CD14-positive monocyte (primary cell): ENCODE data around the gene PCSK7. TPM values are rescaled to one million over a fixed set of nuclear protein-coding genes. Genes with fewer than 3 reads are reported as not detected.
A peak's percentile ranks its signal among the peaks of the same experiment; 100 is the strongest.

Experiments
- DNase-seq, 3 donors: peaks; one replicate each; pipeline ENCODE4 v3.0.0-alpha.2; 2011 to 2022
- H2AFZ ChIP-seq: 2 replicates; pipeline ENCODE4 v1.6.0; 2012; ENCODE audit warnings: mild to moderate bottlenecking, low read depth, low read length, inconsistent platforms; ENCODE audit not compliant: insufficient read depth, poor library complexity, severe bottlenecking
- H3K27ac ChIP-seq, 2 donors: 1 replicate in 1 of 2; 2 replicates in 1 of 2; pipeline ENCODE4 v1.5.1; 2012 to 2013; ENCODE audit warnings: low read length in 2 of 2, control low read depth in 1 of 2, inconsistent platforms in 1 of 2, low read depth in 1 of 2, mild to moderate bottlenecking in 1 of 2
- H3K27me3 ChIP-seq, 2 donors: one replicate each; pipeline versions ENCODE4 v1.6.0 to v1.6.1; 2011 to 2013; ENCODE audit warnings: low read length in 2 of 2; ENCODE audit not compliant: control insufficient read depth in 2 of 2, insufficient read depth in 2 of 2
- H3K36me3 ChIP-seq, 2 donors: replicated peaks in 1 of 2; 1 replicate in 1 of 2; 2 replicates in 1 of 2; pipeline versions ENCODE4 v1.5.1 to v1.6.1; 2012 to 2013; ENCODE audit warnings: low read length in 2 of 2, control low read depth in 1 of 2, inconsistent platforms in 1 of 2, mild to moderate bottlenecking in 1 of 2; ENCODE audit not compliant: insufficient read depth in 2 of 2, control insufficient read depth in 1 of 2
- H3K4me1 ChIP-seq, 2 donors: 1 replicate in 1 of 2; 2 replicates in 1 of 2; pipeline versions ENCODE4 v1.5.1 to v1.6.1; 2012 to 2013; ENCODE audit warnings: low read length in 2 of 2, control low read depth in 1 of 2, inconsistent platforms in 1 of 2, mild to moderate bottlenecking in 1 of 2, moderate library complexity in 1 of 2; ENCODE audit not compliant: insufficient read depth in 2 of 2, control insufficient read depth in 1 of 2
- H3K4me2 ChIP-seq: replicated peaks from 2 replicates; pipeline ENCODE3; 2012; ENCODE audit warnings: low read length, moderate library complexity, mild to moderate bottlenecking; ENCODE audit not compliant: poor library complexity, severe bottlenecking; ENCODE audit errors: extremely low read depth
- H3K4me3 ChIP-seq, 3 experiments: fragments of 200-600 bp in 1 of 3; sonication (generic) in 1 of 3; replicated peaks in 1 of 3; 1 replicate in 2 of 3; 2 replicates in 1 of 3; pipeline ENCODE4 v1.5.1; 2011 to 2013; ENCODE audit warnings: low read length in 3 of 3, mild to moderate bottlenecking in 3 of 3, control low read depth in 2 of 3, low read depth in 2 of 3, inconsistent platforms in 1 of 3, moderate library complexity in 1 of 3
- H3K79me2 ChIP-seq: 2 replicates; pipeline ENCODE4 v1.6.0; 2012; ENCODE audit warnings: mild to moderate bottlenecking, control low read depth, inconsistent platforms, low read length, moderate library complexity; ENCODE audit not compliant: insufficient read depth
- H3K9ac ChIP-seq: 2 replicates; pipeline ENCODE4 v1.6.0; 2017; ENCODE audit warnings: low read length, mild to moderate bottlenecking; ENCODE audit not compliant: insufficient read depth, poor library complexity, severe bottlenecking
- H3K9me3 ChIP-seq, 2 donors: replicated peaks in 1 of 2; 1 replicate in 1 of 2; 2 replicates in 1 of 2; pipeline versions ENCODE4 v1.5.1 to v1.6.1; 2012 to 2013; ENCODE audit warnings: low read length in 2 of 2, control low read depth in 1 of 2; ENCODE audit not compliant: control insufficient read depth in 1 of 2, insufficient read depth in 1 of 2
- H4K20me1 ChIP-seq: 2 replicates; pipeline ENCODE4 v1.6.0; 2012; ENCODE audit warnings: mild to moderate bottlenecking, low read length, control low read depth, moderate library complexity; ENCODE audit not compliant: insufficient read depth
- H3K27ac Mint-ChIP-seq, 7 donors: one replicate each; pipeline ENCODE4 v1.8.0; 2020; ENCODE audit warnings: mild to moderate bottlenecking in 7 of 7, mixed read lengths in 7 of 7, moderate library complexity in 6 of 7, inconsistent platforms in 2 of 7
- H3K27me3 Mint-ChIP-seq, 3 donors: one replicate each; pipeline ENCODE4 v1.8.0; 2021 to 2022; ENCODE audit warnings: low read depth in 3 of 3, mild to moderate bottlenecking in 3 of 3, mixed read lengths in 3 of 3, moderate library complexity in 3 of 3, inconsistent platforms in 1 of 3
- H3K36me3 Mint-ChIP-seq, 2 donors: one replicate each; pipeline ENCODE4 v1.8.0; 2020; ENCODE audit warnings: mixed read lengths in 2 of 2, inconsistent platforms in 1 of 2, mild to moderate bottlenecking in 1 of 2
- H3K4me1 Mint-ChIP-seq: one replicate; pipeline ENCODE4 v1.8.0; 2020; ENCODE audit warnings: mild to moderate bottlenecking, mixed read lengths
- H3K4me3 Mint-ChIP-seq, 2 donors: one replicate each; pipeline ENCODE4 v1.8.0; 2020; ENCODE audit warnings: mild to moderate bottlenecking in 2 of 2, mixed read lengths in 2 of 2, moderate library complexity in 1 of 2
- H3K9me3 Mint-ChIP-seq, 7 donors: one replicate each; pipeline ENCODE4 v1.8.0; 2020 to 2022; ENCODE audit warnings: mixed read lengths in 7 of 7, mild to moderate bottlenecking in 6 of 7, moderate library complexity in 6 of 7, inconsistent platforms in 2 of 7
- WGBS: methylation state at CpG from one replicate; pipeline ENCODE4 v1.1.5; 2013; ENCODE audit warnings: missing lambda C conversion rate; ENCODE audit not compliant: insufficient coverage; 5-methylcytosine and 5-hydroxymethylcytosine counted together
- intact Hi-C, 2 donors: fragments of 100-400 bp; cut with micrococcal nuclease; formaldehyde crosslinking; loops; one replicate each; pipeline versions ENCODE4 v1.15.0 to v1.15.1; 2023
- polyA plus RNA-seq, 3 donors: library from polyadenylated mRNA; depleted of rRNA in 1 of 3; unstranded in 2 of 3; stranded (reverse) in 1 of 3; fragments of 300-500 nt in 2 of 3; fragments of >200 nt in 1 of 3; fragmentation: Illumina TruSeq in 2 of 3; gene quantifications; 1 replicate in 2 of 3; 2 replicates in 1 of 3; pipeline ENCODE4 v1.2.3, GENCODE V29; 2012 to 2021
- TF ChIP-seq, protein P1 (sequence below): fragments of 200-600 bp; IDR thresholded peaks from one replicate; pipeline ENCODE4 v1.8.0; 2022; ENCODE audit warnings: antibody characterized with exemption, mild to moderate bottlenecking

The PCSK7 gene
- polyA plus RNA-seq, 3 donors, result 6.1 to 93.8 (median 9.5) TPM

DNA sequence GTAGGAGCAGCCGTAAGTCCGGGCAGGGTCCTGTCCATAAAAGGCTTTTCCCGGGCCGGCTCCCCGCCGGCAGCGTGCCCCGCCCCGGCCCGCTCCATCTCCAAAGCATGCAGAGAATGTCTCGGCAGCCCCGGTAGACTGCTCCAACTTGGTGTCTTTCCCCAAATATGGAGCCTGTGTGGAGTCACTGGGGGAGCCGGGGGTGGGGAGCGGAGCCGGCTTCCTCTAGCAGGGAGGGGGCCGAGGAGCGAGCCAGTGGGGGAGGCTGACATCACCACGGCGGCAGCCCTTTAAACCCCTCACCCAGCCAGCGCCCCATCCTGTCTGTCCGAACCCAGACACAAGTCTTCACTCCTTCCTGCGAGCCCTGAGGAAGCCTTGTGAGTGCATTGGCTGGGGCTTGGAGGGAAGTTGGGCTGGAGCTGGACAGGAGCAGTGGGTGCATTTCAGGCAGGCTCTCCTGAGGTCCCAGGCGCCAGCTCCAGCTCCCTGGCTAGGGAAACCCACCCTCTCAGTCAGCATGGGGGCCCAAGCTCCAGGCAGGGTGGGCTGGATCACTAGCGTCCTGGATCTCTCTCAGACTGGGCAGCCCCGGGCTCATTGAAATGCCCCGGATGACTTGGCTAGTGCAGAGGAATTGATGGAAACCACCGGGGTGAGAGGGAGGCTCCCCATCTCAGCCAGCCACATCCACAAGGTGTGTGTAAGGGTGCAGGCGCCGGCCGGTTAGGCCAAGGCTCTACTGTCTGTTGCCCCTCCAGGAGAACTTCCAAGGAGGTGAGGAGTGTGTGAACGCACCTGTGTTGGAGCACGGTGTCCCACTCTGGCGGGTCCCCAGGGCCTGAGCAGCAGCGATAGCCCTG lies 32.6 kb downstream of the PCSK7 start, which contains the start of gene TAGLN:
TAGLN (plus strand) TSS at position 318 of the 863 bp plus-strand sequence. CDS start 3,644 bp downstream, outside the sequence.
- peaks cover 35% of the 10 kb centered on the region for H3K4me1 Mint-ChIP-seq
- H3K27me3 ChIP-seq, result no peaks in the 10 kb centered on the region
- H3K27me3 Mint-ChIP-seq, result peaks cover 3 to 7% (median 6%) of the 10 kb centered on the region in 3 donors
- no peak within 1 kb of the TSS for H3K9ac ChIP-seq
- peak within 1 kb of the TSS in 3 of 7 donors; percentile 6 to 45 (median 32) for H3K27ac Mint-ChIP-seq
- H4K20me1 ChIP-seq, result peaks cover 12% of the 10 kb centered on the region
- no peak within 1 kb of the TSS for H3K4me2 ChIP-seq
- H3K79me2 ChIP-seq, result no peaks in the 10 kb centered on the region
- WGBS, result 67% methylated on average over 14 of the region's 34 CpGs
- H3K27ac ChIP-seq, result no peak within 1 kb of the TSS
- TF ChIP-seq, protein P1, sequence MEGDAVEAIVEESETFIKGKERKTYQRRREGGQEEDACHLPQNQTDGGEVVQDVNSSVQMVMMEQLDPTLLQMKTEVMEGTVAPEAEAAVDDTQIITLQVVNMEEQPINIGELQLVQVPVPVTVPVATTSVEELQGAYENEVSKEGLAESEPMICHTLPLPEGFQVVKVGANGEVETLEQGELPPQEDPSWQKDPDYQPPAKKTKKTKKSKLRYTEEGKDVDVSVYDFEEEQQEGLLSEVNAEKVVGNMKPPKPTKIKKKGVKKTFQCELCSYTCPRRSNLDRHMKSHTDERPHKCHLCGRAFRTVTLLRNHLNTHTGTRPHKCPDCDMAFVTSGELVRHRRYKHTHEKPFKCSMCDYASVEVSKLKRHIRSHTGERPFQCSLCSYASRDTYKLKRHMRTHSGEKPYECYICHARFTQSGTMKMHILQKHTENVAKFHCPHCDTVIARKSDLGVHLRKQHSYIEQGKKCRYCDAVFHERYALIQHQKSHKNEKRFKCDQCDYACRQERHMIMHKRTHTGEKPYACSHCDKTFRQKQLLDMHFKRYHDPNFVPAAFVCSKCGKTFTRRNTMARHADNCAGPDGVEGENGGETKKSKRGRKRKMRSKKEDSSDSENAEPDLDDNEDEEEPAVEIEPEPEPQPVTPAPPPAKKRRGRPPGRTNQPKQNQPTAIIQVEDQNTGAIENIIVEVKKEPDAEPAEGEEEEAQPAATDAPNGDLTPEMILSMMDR, result no peak
- H3K4me3 Mint-ChIP-seq, result peak within 1 kb of the TSS in 1 of 2 donors; percentile 16
- intact Hi-C loops, result no loop called here
- H3K9me3 Mint-ChIP-seq, result peaks cover 0 to 3% (median 0%) of the 10 kb centered on the region in 7 donors
- H2AFZ ChIP-seq, result no peak within 1 kb of the TSS
- peaks cover 18 to 26% of the 10 kb centered on the region in 2 donors for H3K4me1 ChIP-seq
- no peak for DNase-seq
- no peaks in the 10 kb centered on the region for H3K9me3 ChIP-seq
- H3K4me3 ChIP-seq, result no peak within 1 kb of the TSS
- peaks cover 54 to 66% of the 10 kb centered on the region in 2 donors for H3K36me3 Mint-ChIP-seq
- peaks cover 39 to 60% of the 10 kb centered on the region in 2 donors for H3K36me3 ChIP-seq

DNA sequence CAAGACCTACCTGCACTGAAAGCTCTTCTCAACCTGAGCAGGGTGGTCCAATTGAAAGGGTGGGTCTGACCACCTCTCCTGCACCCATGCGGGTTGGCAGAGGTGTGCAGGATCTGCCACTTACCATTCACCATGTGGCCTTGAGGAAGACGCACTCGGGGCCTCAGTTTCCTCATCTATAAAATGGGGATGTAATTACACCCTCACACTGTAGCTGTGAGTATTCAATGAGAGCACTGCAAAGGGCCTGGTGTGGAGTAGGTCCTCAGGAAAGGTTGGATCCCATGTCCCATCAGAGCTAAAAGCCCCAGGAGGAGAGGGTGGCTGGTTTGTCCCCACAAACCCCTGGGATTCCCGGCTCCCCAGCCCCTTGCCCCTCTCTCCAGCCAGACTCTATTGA lies 33.3 kb downstream of the PCSK7 start:
- intact Hi-C loops, result no loop called here

More for the DNA sequence above, 33.3 kb downstream of the PCSK7 start:
- H3K79me2 ChIP-seq, result no peaks in the 10 kb centered on the region
- peaks cover 39 to 60% of the 10 kb centered on the region in 2 donors for H3K36me3 ChIP-seq
- peaks cover 19 to 28% of the 10 kb centered on the region in 2 donors for H3K4me1 ChIP-seq
- Mint-ChIP-seq H3K9me3 (peaks cover 0 to 3% (median 0%) of the 10 kb centered on the region in 7 donors), H3K27me3 (peaks cover 3 to 7% (median 6%) of the 10 kb centered on the region in 3 donors), H3K4me1 (peaks cover 37% of the 10 kb centered on the region), H3K4me3 (peak overlapping the region in 1 of 2 donors; percentile 15), H3K27ac (peak overlapping the region in 2 of 7 donors; percentile 6 to 32), H3K36me3 (peaks cover 54 to 66% of the 10 kb centered on the region in 2 donors)
- no peak overlapping the region for H3K27ac ChIP-seq
- no peak for DNase-seq
- H3K4me2 ChIP-seq, result no peak overlapping the region
- no peak overlapping the region for H2AFZ ChIP-seq
- no peak overlapping the region for H3K9ac ChIP-seq
- TF ChIP-seq, protein P1, result no peak
- H3K4me3 ChIP-seq, result no peak overlapping the region
- WGBS, result no CpG with 5 or more reads among the region's 4 CpGs
- H3K27me3 ChIP-seq, result no peaks in the 10 kb centered on the region
- H4K20me1 ChIP-seq, result peaks cover 12% of the 10 kb centered on the region
- no peaks in the 10 kb centered on the region for H3K9me3 ChIP-seq
